Testis (tissue), 2 donors: ENCODE measurements around the gene ZBTB12.

ENCODE experiments used
- CTCF ChIP-seq, 3 experiments: fragments of 450-650 bp in 2 of 3; fragments of 200-600 bp in 1 of 3; sonication (generic) in 1 of 3; IDR thresholded peaks; one replicate each; pipeline ENCODE4 v1.5.1; 2016 to 2019; ENCODE audit warnings: antibody characterized with exemption in 3 of 3, mild to moderate bottlenecking in 2 of 3, moderate library complexity in 1 of 3
- POLR2A ChIP-seq: fragments of 450-650 bp; IDR thresholded peaks from one replicate; pipeline ENCODE4 v1.6.1; 2017; ENCODE audit warnings: antibody characterized with exemption, mild to moderate bottlenecking, moderate library complexity

- TF ChIP-seq CTCF (IDR thresholded peaks at IDR 0.05) (no peak), POLR2A (no peak)
These were observed 31.7 kb upstream of the ZBTB12 start for GRCh38 chr6:31933537-31933936.
